HG03196 (cell line): Measurements from ENCODE around the gene ANGEL2.
"Not testable (repeated sequence)": the region's sequence is repeated elsewhere in the genome, so short reads cannot be mapped to it uniquely, and the experiment has no call there.

ENCODE experiments used
- ATAC-seq: cut with Tn5 transposase; IDR thresholded peaks from one replicate; pipeline ENCODE4 v1.9.1; 2021; ENCODE audit not compliant: unreplicated experiment

The ANGEL2 gene

GRCh38 chr1:213015099-213016050, at the start of gene ANGEL2:
Gene ANGEL2, minus strand, starts transcription at chr1:213015867. Its CDS starts 196 bp downstream, at chr1:213015671.
- peak; percentile 96 for ATAC-seq

GRCh38 chr1:213061263-213061662, 45.6 kb upstream of the ANGEL2 start:
- no peak for ATAC-seq

GRCh38 chr1:213060836-213061235, 45.2 kb upstream of the ANGEL2 start:
- no peak for ATAC-seq

- no peak for ATAC-seq
Observed at GRCh38 chr1:213057264-213058059, 41.8 kb upstream of the ANGEL2 start.

- ATAC-seq = no peak
Observed at GRCh38 chr1:213055767-213056166, 40.1 kb upstream of the ANGEL2 start.

- no peak for ATAC-seq
Observed at GRCh38 chr1:213054733-213055591, 39.3 kb upstream of the ANGEL2 start.

- ATAC-seq = no peak
Observed at GRCh38 chr1:213054142-213054541, 38.5 kb upstream of the ANGEL2 start.

- ATAC-seq = no peak
Observed at GRCh38 chr1:213053455-213053854, 37.8 kb upstream of the ANGEL2 start.

GRCh38 chr1:213051881-213052202, 36.2 kb upstream of the ANGEL2 start:
- no peak for ATAC-seq

- peak; percentile 99 for ATAC-seq
Observed at GRCh38 chr1:213051127-213051880, 35.6 kb upstream of the ANGEL2 start, which contains the start of gene RPS6KC1. Gene RPS6KC1, plus strand, starts transcription at chr1:213051241. Its CDS starts 164 bp downstream, at chr1:213051405.

GRCh38 chr1:213050745-213051126, 35.1 kb upstream of the ANGEL2 start:
- peak; percentile 14 for ATAC-seq

GRCh38 chr1:213049232-213049631, 33.6 kb upstream of the ANGEL2 start:
- ATAC-seq = no peak

- ATAC-seq = not testable (repeated sequence)
Observed at GRCh38 chr1:213045321-213046226, 29.9 kb upstream of the ANGEL2 start.

- no peak for ATAC-seq
Observed at GRCh38 chr1:213041443-213041842, 25.8 kb upstream of the ANGEL2 start.

- ATAC-seq = no peak
Observed at GRCh38 chr1:213035573-213035972, 19.9 kb upstream of the ANGEL2 start.

GRCh38 chr1:213034713-213035112, 19.0 kb upstream of the ANGEL2 start:
- no peak for ATAC-seq

- ATAC-seq = no peak
Observed at GRCh38 chr1:213032651-213033050, 17.0 kb upstream of the ANGEL2 start.

- not testable (repeated sequence) for ATAC-seq
Observed at GRCh38 chr1:213027024-213027423, 11.4 kb upstream of the ANGEL2 start.

- no peak for ATAC-seq
Observed at GRCh38 chr1:213020016-213020415, 4.3 kb upstream of the ANGEL2 start.
